Vagina (tissue), 2 donors: ENCODE measurements around the gene TMEM203.

ENCODE experiments used
- CTCF ChIP-seq, 3 experiments: fragments of 450-650 bp in 2 of 3; fragments of 200-600 bp in 1 of 3; sonication (generic) in 1 of 3; IDR thresholded peaks; one replicate each; pipeline ENCODE4 v1.5.1; 2017 to 2019; ENCODE audit warnings: antibody characterized with exemption in 3 of 3, mild to moderate bottlenecking in 2 of 3, moderate library complexity in 2 of 3
- POLR2A ChIP-seq, 2 donors: fragments of 450-650 bp; IDR thresholded peaks; one replicate each; pipeline ENCODE4 v1.6.1; 2017; ENCODE audit warnings: antibody characterized with exemption in 2 of 2, mild to moderate bottlenecking in 2 of 2, moderate library complexity in 2 of 2
- POLR2AphosphoS5 ChIP-seq, 2 donors: sonication (generic); formaldehyde crosslinking; IDR thresholded peaks; one replicate each; pipeline ENCODE4 v1.9.0; 2017; ENCODE audit warnings: antibody characterized with exemption in 2 of 2, mild to moderate bottlenecking in 2 of 2, low read depth in 1 of 2; ENCODE audit not compliant: insufficient read depth in 1 of 2

DNA sequence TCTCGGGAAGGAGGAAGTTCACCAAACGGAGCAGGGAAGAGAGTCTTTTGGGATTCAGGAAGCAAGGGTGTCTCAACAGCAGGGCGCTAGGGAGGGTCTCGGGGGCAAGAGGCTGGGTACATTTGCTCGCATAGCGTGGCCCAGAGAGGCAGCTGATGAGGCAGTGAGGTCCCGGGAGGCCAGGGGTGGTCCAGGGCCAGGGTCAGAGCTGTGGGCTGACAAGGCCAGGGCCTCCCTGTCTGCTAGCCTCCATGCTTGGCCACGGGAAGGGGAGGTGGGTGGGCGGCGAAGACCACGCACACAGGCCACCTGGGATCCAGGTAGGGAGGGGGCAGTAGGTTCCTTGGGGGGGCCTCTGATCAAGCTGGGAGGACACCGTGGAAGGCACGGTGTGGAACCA is 6.1 kb upstream of the TMEM203 start:
- TF ChIP-seq CTCF (IDR thresholded peaks at IDR 0.05) (no peak), POLR2AphosphoS5 (IDR thresholded peaks at IDR 0.05; ENCODE audit: insufficient read depth in 1 of 2, low read depth in 1 of 2) (no peak), POLR2A (IDR thresholded peaks at IDR 0.05) (no peak)
